PC-3 (cell line): ENCODE data around the gene LAMA3. TPM values are rescaled to one million over a fixed set of nuclear protein-coding genes. Genes with fewer than 3 reads are reported as not detected.

Source experiments
- ATAC-seq: fragments of 200-7000 bp; cut with Tn5 transposase; 2 replicates; pipeline ENCODE4 v1.9.1; 2020; ENCODE audit warnings: mild to moderate bottlenecking, moderate library complexity
- BruUV-seq: library from RNA; stranded (reverse); fragments of 400-500 nt; replicated peaks from 2 replicates; lab custom pipeline; 2021; lab: Mats Ljungman, UMichigan
- CTCF ChIA-PET: fragments of 300-600 bp; sonication (Branson Sonifier 250); formaldehyde crosslinking; loops from one replicate; lab custom pipeline; 2022; ENCODE audit warnings: antibody characterized with exemption; lab: Charles Lee
- POLR2A ChIA-PET: fragments of 300-600 bp; sonication (Branson Sonifier 250); formaldehyde crosslinking; loops from one replicate; lab custom pipeline; 2022; ENCODE audit warnings: antibody characterized with exemption; ENCODE audit not compliant: unreplicated experiment; lab: Charles Lee
- DNase-seq: peaks from one replicate; pipeline ENCODE4 v3.0.0-alpha.2; 2015
- H2AFZ ChIP-seq: fragments of 300-600 bp; sonication (generic); 2 replicates; pipeline ENCODE4 v1.6.0; 2016; ENCODE audit warnings: antibody characterized with exemption, low read length
- H3F3A ChIP-seq: fragments of 300-600 bp; sonication (generic); one replicate; pipeline ENCODE4 v1.6.0; 2017; ENCODE audit warnings: antibody characterized with exemption, low read length, control low read depth, mild to moderate bottlenecking; ENCODE audit not compliant: unreplicated experiment
- H3K27ac ChIP-seq: fragments of 300-600 bp; sonication (generic); 2 replicates; pipeline ENCODE4 v1.5.1; 2016; ENCODE audit warnings: mild to moderate bottlenecking, low read length
- H3K27me3 ChIP-seq: fragments of 300-600 bp; sonication (generic); 2 replicates; pipeline ENCODE4 v1.6.1; 2016; ENCODE audit warnings: low read length, mixed read lengths
- H3K36me3 ChIP-seq: fragments of 300-600 bp; sonication (generic); 2 replicates; pipeline ENCODE4 v1.6.1; 2016; ENCODE audit warnings: low read depth, mixed run types, low read length, mixed read lengths
- H3K4me1 ChIP-seq: fragments of 300-600 bp; sonication (generic); 2 replicates; pipeline ENCODE4 v1.5.1; 2016; ENCODE audit warnings: low read length; ENCODE audit not compliant: insufficient read depth
- H3K4me2 ChIP-seq: fragments of 300-600 bp; sonication (generic); 2 replicates; pipeline ENCODE4 v1.6.0; 2016; ENCODE audit warnings: low read length
- H3K4me3 ChIP-seq: fragments of 300-600 bp; sonication (generic); 2 replicates; pipeline ENCODE4 v1.5.1; 2016; ENCODE audit warnings: mild to moderate bottlenecking, low read length, mixed read lengths
- H3K79me2 ChIP-seq: fragments of 300-600 bp; sonication (generic); 2 replicates; pipeline ENCODE4 v1.6.1; 2017; ENCODE audit warnings: low read length, mixed read lengths
- H3K9ac ChIP-seq: fragments of 300-600 bp; sonication (generic); 2 replicates; pipeline ENCODE4 v1.6.0; 2016; ENCODE audit warnings: mild to moderate bottlenecking, low read length
- H3K9me2 ChIP-seq: fragments of 300-600 bp; sonication (generic); replicated peaks from 2 replicates; pipeline ENCODE4 v1.6.1; 2016; ENCODE audit warnings: mixed run types, low read length, mixed read lengths
- H3K9me3 ChIP-seq: fragments of 300-600 bp; sonication (generic); 2 replicates; pipeline ENCODE4 v1.6.1; 2016; ENCODE audit warnings: low read length, mixed read lengths
- H4K20me1 ChIP-seq: fragments of 300-600 bp; sonication (generic); 2 replicates; pipeline ENCODE4 v1.6.1; 2016; ENCODE audit warnings: low read length, mixed read lengths
- EZH2 ChIP-seq: fragments of 300-600 bp; sonication (generic); IDR thresholded peaks from one replicate; pipeline ENCODE4 v1.6.1; 2017; ENCODE audit warnings: antibody characterized with exemption, mild to moderate bottlenecking, low read length; ENCODE audit not compliant: unreplicated experiment
- EZH2phosphoT487 ChIP-seq: fragments of 300-600 bp; sonication (generic); IDR thresholded peaks from 2 replicates; pipeline ENCODE4 v1.6.1; 2018; ENCODE audit warnings: mild to moderate bottlenecking, antibody characterized with exemption, low read length, borderline replicate concordance
- intact Hi-C: fragments of 100-400 bp; cut with micrococcal nuclease; formaldehyde crosslinking; loops from 2 replicates; pipeline ENCODE4 v1.9.0; 2023
- total RNA-seq: library from RNA; depleted of rRNA; stranded (reverse); fragments of >200 nt; gene quantifications from 2 replicates; pipeline ENCODE4 v1.2.3, GENCODE V29; 2014
- TF ChIP-seq, protein P1 (sequence below): fragments of 300-600 bp; sonication (generic); conservative IDR thresholded peaks from 2 replicates; pipeline ENCODE4 v1.5.1; 2017; ENCODE audit warnings: antibody characterized with exemption, low read depth, mild to moderate bottlenecking, low read length

LAMA3 gene
- total RNA-seq, 1 experiment from 2014 or later = 224 TPM

- no peaks in the 10 kb centered on the region for H3K4me1 ChIP-seq
Measured at GRCh38 chr18:23930002-23930401, 240.7 kb downstream of the LAMA3 start.

DNA sequence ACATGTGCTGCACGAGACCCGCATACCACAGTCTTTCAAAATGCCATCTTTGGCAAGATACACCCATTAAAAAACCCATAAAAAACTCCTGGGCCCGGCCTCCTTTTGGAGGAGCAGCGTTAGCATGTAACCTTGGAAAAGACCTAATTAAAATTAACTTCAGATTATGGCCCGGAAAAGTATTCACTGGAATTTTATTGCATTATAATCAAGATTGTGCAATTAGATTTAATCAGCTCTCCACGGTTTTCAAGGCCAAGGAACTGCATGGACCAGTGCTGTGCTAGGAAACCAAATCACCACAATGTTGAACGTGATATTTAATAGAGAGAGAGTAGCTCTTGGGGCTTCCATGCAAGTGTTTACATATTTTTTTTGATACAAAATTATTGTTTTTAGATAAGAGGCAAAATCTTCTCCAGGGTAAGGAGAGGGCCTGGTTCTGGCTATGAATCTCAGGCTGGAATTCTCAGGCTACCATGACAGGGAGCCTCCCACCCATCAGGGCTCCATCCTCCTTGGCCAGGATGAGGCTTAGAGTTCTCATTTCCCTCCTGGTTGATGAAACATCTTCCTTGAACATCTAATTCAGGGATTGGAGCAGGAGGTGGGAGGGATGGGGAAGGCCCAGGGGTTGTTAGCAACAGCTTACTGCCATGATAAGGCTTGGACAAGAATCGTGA is 243.3 kb downstream of the LAMA3 start:
- no peak overlapping the region for H3K27ac ChIP-seq
- no peak overlapping the region for H2AFZ ChIP-seq
- no peak for ATAC-seq
- TF ChIP-seq EZH2phosphoT487 = no peak
- no peak for TF ChIP-seq EZH2
- TF ChIP-seq, protein P1, sequence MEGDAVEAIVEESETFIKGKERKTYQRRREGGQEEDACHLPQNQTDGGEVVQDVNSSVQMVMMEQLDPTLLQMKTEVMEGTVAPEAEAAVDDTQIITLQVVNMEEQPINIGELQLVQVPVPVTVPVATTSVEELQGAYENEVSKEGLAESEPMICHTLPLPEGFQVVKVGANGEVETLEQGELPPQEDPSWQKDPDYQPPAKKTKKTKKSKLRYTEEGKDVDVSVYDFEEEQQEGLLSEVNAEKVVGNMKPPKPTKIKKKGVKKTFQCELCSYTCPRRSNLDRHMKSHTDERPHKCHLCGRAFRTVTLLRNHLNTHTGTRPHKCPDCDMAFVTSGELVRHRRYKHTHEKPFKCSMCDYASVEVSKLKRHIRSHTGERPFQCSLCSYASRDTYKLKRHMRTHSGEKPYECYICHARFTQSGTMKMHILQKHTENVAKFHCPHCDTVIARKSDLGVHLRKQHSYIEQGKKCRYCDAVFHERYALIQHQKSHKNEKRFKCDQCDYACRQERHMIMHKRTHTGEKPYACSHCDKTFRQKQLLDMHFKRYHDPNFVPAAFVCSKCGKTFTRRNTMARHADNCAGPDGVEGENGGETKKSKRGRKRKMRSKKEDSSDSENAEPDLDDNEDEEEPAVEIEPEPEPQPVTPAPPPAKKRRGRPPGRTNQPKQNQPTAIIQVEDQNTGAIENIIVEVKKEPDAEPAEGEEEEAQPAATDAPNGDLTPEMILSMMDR = no peak
- no peaks in the 10 kb centered on the region for H3K27me3 ChIP-seq
- no peaks in the 10 kb centered on the region for H4K20me1 ChIP-seq
- intact Hi-C loops = no loop called here
- no peaks in the 10 kb centered on the region for H3K9me2 ChIP-seq
- H3K4me1 ChIP-seq = no peaks in the 10 kb centered on the region
- H3K36me3 ChIP-seq = peaks cover 80% of the 10 kb centered on the region
- H3K9me3 ChIP-seq = no peaks in the 10 kb centered on the region
- no peak overlapping the region for H3K4me3 ChIP-seq
- ChIA-PET CTCF (no interaction called here), POLR2A (no interaction called here)
- no TSS peak for BruUV-seq
- no peaks in the 10 kb centered on the region for H3K79me2 ChIP-seq
- H3K4me2 ChIP-seq = no peak overlapping the region
- peaks cover 13% of the 10 kb centered on the region for H3F3A ChIP-seq
- no peak for DNase-seq
- H3K9ac ChIP-seq = no peak overlapping the region

More at GRCh38 chr18:23930002-23930401, 240.7 kb downstream of the LAMA3 start:
- Histone ChIP-seq H3K36me3 (peaks cover 86% of the 10 kb centered on the region), H4K20me1 (no peaks in the 10 kb centered on the region), H3K79me2 (no peaks in the 10 kb centered on the region), H3K4me2 (no peak overlapping the region), H3K9me3 (no peaks in the 10 kb centered on the region), H3F3A (peaks cover 6% of the 10 kb centered on the region), H3K27me3 (no peaks in the 10 kb centered on the region), H3K9ac (no peak overlapping the region), H3K4me3 (no peak overlapping the region), H3K27ac (no peak overlapping the region), H3K9me2 (no peaks in the 10 kb centered on the region), H2AFZ (no peak overlapping the region)
- ChIA-PET CTCF (no interaction called here), POLR2A (no interaction called here)
- ATAC-seq = no peak
- TF ChIP-seq, protein P1 = no peak
- no peak for TF ChIP-seq EZH2
- no peak for TF ChIP-seq EZH2phosphoT487
- DNase-seq = no peak
- intact Hi-C loops = no loop called here
- BruUV-seq = no TSS peak

DNA sequence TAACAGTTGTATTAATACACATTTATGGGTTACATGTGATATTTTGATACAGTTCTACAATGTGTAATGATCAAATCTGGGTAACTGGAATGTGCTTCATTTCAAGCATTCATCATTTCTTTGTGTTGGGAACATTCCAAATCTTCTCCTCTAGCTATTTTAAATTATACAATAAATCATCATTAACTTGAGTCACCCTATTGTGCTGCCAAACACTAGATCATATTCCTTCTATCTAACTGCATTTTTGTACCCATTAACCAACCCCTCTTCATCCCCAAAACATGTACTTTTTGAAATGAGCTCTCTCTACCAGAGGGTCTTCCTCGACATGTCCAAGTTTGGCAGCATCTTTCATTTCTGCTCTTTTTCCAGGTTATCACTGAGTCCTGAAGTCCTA is 244.2 kb downstream of the LAMA3 start:
- Histone ChIP-seq H3K36me3 (peaks cover 76% of the 10 kb centered on the region), H4K20me1 (no peaks in the 10 kb centered on the region), H3K27ac (no peak overlapping the region), H3K79me2 (no peaks in the 10 kb centered on the region), H3K9ac (no peak overlapping the region), H3K27me3 (no peaks in the 10 kb centered on the region), H3F3A (peaks cover 13% of the 10 kb centered on the region), H3K4me1 (no peaks in the 10 kb centered on the region), H2AFZ (no peak overlapping the region), H3K9me3 (no peaks in the 10 kb centered on the region), H3K4me3 (no peak overlapping the region), H3K4me2 (no peak overlapping the region), H3K9me2 (no peaks in the 10 kb centered on the region)
- CTCF ChIA-PET = no interaction called here
- peak; percentile 59 for ATAC-seq
- no TSS peak for BruUV-seq
- TF ChIP-seq EZH2 (no peak), EZH2phosphoT487 (no peak)
- TF ChIP-seq, protein P1 = no peak
- intact Hi-C loops = no loop called here
- DNase-seq = peak; percentile 25
- POLR2A ChIA-PET = no interaction called here
